ENCODE data around the gene SLC30A9.

SLC30A9 gene

DNA sequence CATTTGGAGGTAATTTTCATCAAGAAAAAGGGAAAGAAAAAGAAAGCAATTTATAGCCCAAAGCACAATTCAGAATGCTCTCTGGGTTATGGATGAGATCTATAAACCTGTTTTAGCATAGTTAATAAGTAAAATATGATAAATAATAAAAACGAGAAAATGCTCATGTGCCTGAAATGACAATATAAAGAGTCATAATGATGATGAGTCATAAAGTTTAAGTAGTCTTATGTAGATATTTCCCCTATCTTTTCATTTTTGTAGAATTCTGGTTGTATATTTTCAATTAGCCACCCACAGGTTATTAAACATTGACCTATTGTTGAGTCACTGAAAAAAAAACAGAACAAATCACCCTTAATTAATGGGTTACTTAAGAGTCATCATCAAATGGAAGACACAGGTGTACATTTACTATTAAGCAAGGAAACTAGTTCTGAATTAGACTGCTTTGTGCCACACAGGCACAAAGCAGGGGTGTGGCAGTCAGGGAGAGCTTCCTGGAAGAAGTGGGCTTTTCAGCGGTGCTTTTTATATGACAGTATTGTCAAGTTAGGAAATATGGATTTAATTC lies 132.8 kb downstream of the SLC30A9 start:
- Histone ChIP-seq H3K27ac (no peak overlapping the region), H3K4me3 (no peak overlapping the region)

DNA sequence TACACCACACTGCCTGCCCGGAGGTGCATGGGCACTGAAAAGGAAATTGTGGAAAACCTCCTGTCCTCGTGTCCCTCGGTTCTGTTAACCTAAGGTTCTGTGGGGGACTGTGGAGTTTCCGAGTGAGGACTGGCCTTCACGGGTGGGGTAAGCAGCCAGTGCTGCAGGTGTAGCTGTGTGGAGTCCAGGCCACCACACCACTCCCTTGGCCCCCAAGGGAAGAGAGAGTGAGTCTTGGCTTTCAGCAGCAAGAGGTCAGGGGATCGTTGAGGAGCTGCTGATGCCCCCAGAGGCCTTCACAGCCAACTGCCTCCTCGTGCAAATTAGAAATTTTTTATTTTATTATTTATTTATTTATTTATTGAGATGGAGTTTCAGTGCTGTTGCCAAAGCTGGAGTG lies 141.8 kb downstream of the SLC30A9 start:
- Histone ChIP-seq H3K27ac (no peak overlapping the region), H3K4me3 (no peak overlapping the region)

DNA sequence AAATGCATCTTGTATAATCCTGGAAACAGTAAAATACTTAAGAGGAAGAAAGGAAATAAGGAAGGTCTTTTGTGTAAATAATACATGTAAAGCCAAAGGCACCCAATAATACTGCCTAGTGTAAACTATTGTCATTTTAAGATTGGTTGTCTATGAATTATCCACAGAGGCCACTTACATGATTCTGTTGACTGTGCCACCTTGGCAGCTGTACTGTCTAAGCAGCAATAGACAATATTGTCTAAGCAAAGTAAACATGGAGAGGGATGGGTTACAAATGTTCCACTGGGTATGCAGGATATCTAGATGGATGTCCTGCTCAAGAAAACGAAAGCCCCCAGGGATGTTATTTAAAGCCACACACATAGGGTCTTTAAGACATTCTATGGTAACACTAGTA lies 142.7 kb downstream of the SLC30A9 start:
- H3K27ac ChIP-seq: no peak overlapping the region
- no peak overlapping the region for H3K4me3 ChIP-seq

DNA sequence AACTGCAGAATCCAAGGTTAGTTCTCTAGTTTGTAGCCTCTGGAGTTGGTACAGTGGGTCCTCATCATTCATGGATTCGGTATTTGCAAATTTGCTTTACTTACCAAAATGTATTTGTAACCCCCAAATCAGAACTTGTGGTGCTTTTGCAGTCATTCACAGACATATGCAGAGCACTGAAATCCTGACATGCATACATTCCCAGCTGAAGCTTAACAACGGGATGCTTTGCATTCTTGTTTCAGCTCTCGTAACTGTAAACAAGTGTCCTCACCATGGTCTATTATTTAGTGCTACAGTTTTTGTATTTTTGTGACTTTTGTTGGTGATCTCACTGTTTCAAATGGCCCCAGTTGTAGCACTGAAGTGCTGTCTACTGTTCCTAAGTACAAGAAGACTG lies 146.0 kb downstream of the SLC30A9 start:
- Histone ChIP-seq H3K27ac (no peak overlapping the region), H3K4me3 (no peak overlapping the region)
